HEK293 (cell line): ENCODE measurements around the gene CTIF.

Source experiments
- CTCF ChIA-PET: fragments of 350-600 bp; formaldehyde crosslinking; extraction: SDS; loops from one replicate; lab custom pipeline; 2021; ENCODE audit warnings: antibody characterized with exemption; lab: Yijun Ruan, JAX
- POLR2A ChIA-PET: fragments of 300-600 bp; formaldehyde crosslinking; extraction: SDS; loops from one replicate; lab custom pipeline; 2020; ENCODE audit warnings: antibody characterized with exemption, inconsistent platforms; lab: Yijun Ruan, JAX
- H3K27ac ChIP-seq: fragments of 200-500 bp; sonication (Bioruptor generic); 2 replicates; pipeline ENCODE4 v1.5.1; 2014; ENCODE audit warnings: low read depth, low read length, control low read depth, inconsistent platforms; ENCODE audit errors: extremely low read depth
- H3K36me3 ChIP-seq, 2 experiments: fragments of 200-500 bp in 1 of 2; sonication (Bioruptor generic) in 1 of 2; 1 replicate in 1 of 2; 2 replicates in 1 of 2; pipeline ENCODE4 v1.5.1; 2014 to 2017; ENCODE audit warnings: inconsistent platforms in 2 of 2, low read length in 2 of 2; ENCODE audit not compliant: control insufficient read depth in 2 of 2, insufficient read depth in 1 of 2
- H3K4me1 ChIP-seq: fragments of 200-500 bp; sonication (Bioruptor generic); 2 replicates; pipeline ENCODE4 v1.5.1; 2014; ENCODE audit warnings: mild to moderate bottlenecking, low read length, inconsistent platforms; ENCODE audit not compliant: control insufficient read depth, insufficient read depth
- H3K4me3 ChIP-seq: 2 replicates; pipeline ENCODE4 v1.5.1; 2011; ENCODE audit warnings: low read depth, mild to moderate bottlenecking, control low read depth, low read length, moderate library complexity
- H3K9me3 ChIP-seq: fragments of 200-500 bp; sonication (Bioruptor generic); 2 replicates; pipeline ENCODE4 v1.5.1; 2014; ENCODE audit warnings: low read depth, low read length, inconsistent platforms; ENCODE audit not compliant: control insufficient read depth, insufficient read depth
- EGR2 ChIP-seq: fragments of 450-650 bp; formaldehyde crosslinking; IDR thresholded peaks from 2 replicates; pipeline ENCODE4 v1.5.1; 2016; ENCODE audit warnings: low read depth, missing biosample characterization, missing genetic modification characterization
- GLI2 ChIP-seq: fragments of 450-650 bp; formaldehyde crosslinking; IDR thresholded peaks from 2 replicates; pipeline ENCODE4; 2017; ENCODE audit warnings: missing biosample characterization, missing genetic modification characterization, low read depth, borderline replicate concordance
- OSR2 ChIP-seq: fragments of 450-650 bp; formaldehyde crosslinking; IDR thresholded peaks from 2 replicates; pipeline ENCODE4 v1.5.1; 2016; ENCODE audit warnings: missing biosample characterization, missing genetic modification characterization
- ZFHX2 ChIP-seq: fragments of 450-650 bp; formaldehyde crosslinking; conservative IDR thresholded peaks from 2 replicates; pipeline ENCODE4 v1.5.1; 2016; ENCODE audit warnings: missing biosample characterization, missing genetic modification characterization
- ZNF132 ChIP-seq: fragments of 450-650 bp; formaldehyde crosslinking; IDR thresholded peaks from 2 replicates; pipeline ENCODE4 v1.5.1; 2017; ENCODE audit warnings: missing biosample characterization, missing genetic modification characterization, borderline replicate concordance
- ZNF155 ChIP-seq: fragments of 450-650 bp; formaldehyde crosslinking; IDR thresholded peaks from 2 replicates; pipeline ENCODE4 v1.5.1; 2016; ENCODE audit warnings: missing biosample characterization, missing genetic modification characterization
- ZNF16 ChIP-seq: fragments of 450-650 bp; formaldehyde crosslinking; IDR thresholded peaks from 2 replicates; pipeline ENCODE4 v1.5.1; 2016; ENCODE audit warnings: low read depth, missing biosample characterization, missing genetic modification characterization
- ZNF404 ChIP-seq: fragments of 450-650 bp; formaldehyde crosslinking; IDR thresholded peaks from 2 replicates; pipeline ENCODE4 v1.5.1; 2017; ENCODE audit warnings: missing biosample characterization, missing genetic modification characterization
- ZNF48 ChIP-seq: fragments of 450-650 bp; formaldehyde crosslinking; IDR thresholded peaks from 2 replicates; pipeline ENCODE4 v1.5.1; 2016; ENCODE audit warnings: missing biosample characterization, missing genetic modification characterization
- ZNF571 ChIP-seq: fragments of 450-650 bp; formaldehyde crosslinking; IDR thresholded peaks from 2 replicates; pipeline ENCODE4 v1.5.0; 2017; ENCODE audit warnings: missing biosample characterization, missing genetic modification characterization
- ZNF626 ChIP-seq: fragments of 450-650 bp; sonication (Bioruptor Pico); formaldehyde crosslinking; IDR thresholded peaks from 2 replicates; pipeline ENCODE4 v1.5.1; 2018; ENCODE audit warnings: missing biosample characterization, missing genetic modification characterization, inconsistent platforms
- ZNF654 ChIP-seq: fragments of 450-650 bp; formaldehyde crosslinking; IDR thresholded peaks from 2 replicates; pipeline ENCODE4 v1.5.1; 2016; ENCODE audit warnings: low read depth, missing biosample characterization, missing genetic modification characterization
- ZNF664 ChIP-seq: fragments of 450-650 bp; formaldehyde crosslinking; IDR thresholded peaks from 2 replicates; pipeline ENCODE4 v1.5.1; 2016; ENCODE audit warnings: missing biosample characterization, missing genetic modification characterization
- TF ChIP-seq, protein P1 (sequence below): fragments of 450-650 bp; formaldehyde crosslinking; IDR thresholded peaks from 2 replicates; pipeline ENCODE4 v1.5.1; 2016; ENCODE audit warnings: missing biosample characterization, missing genetic modification characterization
- TF ChIP-seq, protein P2 (sequence below): fragments of 450-650 bp; formaldehyde crosslinking; IDR thresholded peaks from 2 replicates; pipeline ENCODE4 v1.5.1; 2016; ENCODE audit warnings: missing biosample characterization, missing genetic modification characterization, borderline replicate concordance
- TF ChIP-seq, protein P3 (sequence below): fragments of 450-650 bp; formaldehyde crosslinking; IDR thresholded peaks from 2 replicates; pipeline ENCODE4 v1.5.1; 2016; ENCODE audit warnings: missing biosample characterization, missing genetic modification characterization
- TF ChIP-seq, protein P4 (sequence below): fragments of 450-650 bp; formaldehyde crosslinking; IDR thresholded peaks from 2 replicates; pipeline ENCODE4 v1.5.1; 2017; ENCODE audit warnings: missing biosample characterization, missing genetic modification characterization
- TF ChIP-seq, protein P5 (sequence below): fragments of 450-650 bp; formaldehyde crosslinking; IDR thresholded peaks from 2 replicates; pipeline ENCODE4 v1.5.1; 2017; ENCODE audit warnings: missing biosample characterization, missing genetic modification characterization

Gene CTIF

DNA sequence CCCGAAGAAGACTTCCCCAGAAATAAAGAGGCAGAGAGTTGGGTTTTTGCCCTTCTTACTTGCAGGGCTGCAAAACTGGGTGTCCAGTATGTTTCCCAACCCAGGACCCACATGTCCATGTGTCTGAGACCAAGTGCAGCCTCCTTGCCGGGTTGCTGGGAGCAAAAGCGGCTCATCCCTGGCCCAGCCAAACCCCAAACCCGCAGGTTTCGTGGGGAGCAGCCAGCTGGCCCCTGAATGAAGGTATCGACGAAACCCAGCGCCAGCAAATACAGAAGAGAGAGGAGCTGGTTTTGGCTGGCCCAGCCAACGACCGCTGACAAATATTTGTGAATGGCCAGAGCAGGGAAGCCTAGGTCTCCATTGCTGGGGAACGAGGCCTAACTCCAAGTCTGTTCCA lies 214.9 kb downstream of the CTIF start:
- POLR2A ChIA-PET = no interaction called here
- H3K27ac ChIP-seq = no peak overlapping the region
- H3K9me3 ChIP-seq = no peaks in the 10 kb centered on the region
- no peaks in the 10 kb centered on the region for H3K36me3 ChIP-seq
- CTCF ChIA-PET = no interaction called here
- H3K4me1 ChIP-seq = no peaks in the 10 kb centered on the region
- no peak overlapping the region for H3K4me3 ChIP-seq
- no peak for TF ChIP-seq OSR2
- TF ChIP-seq GLI2 (tag by site-specific recombination) = no peak
- TF ChIP-seq, protein P1, sequence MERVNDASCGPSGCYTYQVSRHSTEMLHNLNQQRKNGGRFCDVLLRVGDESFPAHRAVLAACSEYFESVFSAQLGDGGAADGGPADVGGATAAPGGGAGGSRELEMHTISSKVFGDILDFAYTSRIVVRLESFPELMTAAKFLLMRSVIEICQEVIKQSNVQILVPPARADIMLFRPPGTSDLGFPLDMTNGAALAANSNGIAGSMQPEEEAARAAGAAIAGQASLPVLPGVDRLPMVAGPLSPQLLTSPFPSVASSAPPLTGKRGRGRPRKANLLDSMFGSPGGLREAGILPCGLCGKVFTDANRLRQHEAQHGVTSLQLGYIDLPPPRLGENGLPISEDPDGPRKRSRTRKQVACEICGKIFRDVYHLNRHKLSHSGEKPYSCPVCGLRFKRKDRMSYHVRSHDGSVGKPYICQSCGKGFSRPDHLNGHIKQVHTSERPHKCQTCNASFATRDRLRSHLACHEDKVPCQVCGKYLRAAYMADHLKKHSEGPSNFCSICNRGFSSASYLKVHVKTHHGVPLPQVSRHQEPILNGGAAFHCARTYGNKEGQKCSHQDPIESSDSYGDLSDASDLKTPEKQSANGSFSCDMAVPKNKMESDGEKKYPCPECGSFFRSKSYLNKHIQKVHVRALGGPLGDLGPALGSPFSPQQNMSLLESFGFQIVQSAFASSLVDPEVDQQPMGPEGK (tag by site-specific recombination) = no peak
- TF ChIP-seq, protein P2, sequence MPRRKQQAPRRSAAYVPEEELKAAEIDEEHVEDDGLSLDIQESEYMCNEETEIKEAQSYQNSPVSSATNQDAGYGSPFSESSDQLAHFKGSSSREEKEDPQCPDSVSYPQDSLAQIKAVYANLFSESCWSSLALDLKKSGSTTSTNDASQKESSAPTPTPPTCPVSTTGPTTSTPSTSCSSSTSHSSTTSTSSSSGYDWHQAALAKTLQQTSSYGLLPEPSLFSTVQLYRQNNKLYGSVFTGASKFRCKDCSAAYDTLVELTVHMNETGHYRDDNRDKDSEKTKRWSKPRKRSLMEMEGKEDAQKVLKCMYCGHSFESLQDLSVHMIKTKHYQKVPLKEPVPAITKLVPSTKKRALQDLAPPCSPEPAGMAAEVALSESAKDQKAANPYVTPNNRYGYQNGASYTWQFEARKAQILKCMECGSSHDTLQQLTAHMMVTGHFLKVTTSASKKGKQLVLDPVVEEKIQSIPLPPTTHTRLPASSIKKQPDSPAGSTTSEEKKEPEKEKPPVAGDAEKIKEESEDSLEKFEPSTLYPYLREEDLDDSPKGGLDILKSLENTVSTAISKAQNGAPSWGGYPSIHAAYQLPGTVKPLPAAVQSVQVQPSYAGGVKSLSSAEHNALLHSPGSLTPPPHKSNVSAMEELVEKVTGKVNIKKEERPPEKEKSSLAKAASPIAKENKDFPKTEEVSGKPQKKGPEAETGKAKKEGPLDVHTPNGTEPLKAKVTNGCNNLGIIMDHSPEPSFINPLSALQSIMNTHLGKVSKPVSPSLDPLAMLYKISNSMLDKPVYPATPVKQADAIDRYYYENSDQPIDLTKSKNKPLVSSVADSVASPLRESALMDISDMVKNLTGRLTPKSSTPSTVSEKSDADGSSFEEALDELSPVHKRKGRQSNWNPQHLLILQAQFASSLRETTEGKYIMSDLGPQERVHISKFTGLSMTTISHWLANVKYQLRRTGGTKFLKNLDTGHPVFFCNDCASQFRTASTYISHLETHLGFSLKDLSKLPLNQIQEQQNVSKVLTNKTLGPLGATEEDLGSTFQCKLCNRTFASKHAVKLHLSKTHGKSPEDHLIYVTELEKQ (tag by site-specific recombination) = no peak
- TF ChIP-seq ZNF664 (tag by site-specific recombination) = no peak
- no peak for TF ChIP-seq ZNF132 (tag by site-specific recombination)
- TF ChIP-seq, protein P3, sequence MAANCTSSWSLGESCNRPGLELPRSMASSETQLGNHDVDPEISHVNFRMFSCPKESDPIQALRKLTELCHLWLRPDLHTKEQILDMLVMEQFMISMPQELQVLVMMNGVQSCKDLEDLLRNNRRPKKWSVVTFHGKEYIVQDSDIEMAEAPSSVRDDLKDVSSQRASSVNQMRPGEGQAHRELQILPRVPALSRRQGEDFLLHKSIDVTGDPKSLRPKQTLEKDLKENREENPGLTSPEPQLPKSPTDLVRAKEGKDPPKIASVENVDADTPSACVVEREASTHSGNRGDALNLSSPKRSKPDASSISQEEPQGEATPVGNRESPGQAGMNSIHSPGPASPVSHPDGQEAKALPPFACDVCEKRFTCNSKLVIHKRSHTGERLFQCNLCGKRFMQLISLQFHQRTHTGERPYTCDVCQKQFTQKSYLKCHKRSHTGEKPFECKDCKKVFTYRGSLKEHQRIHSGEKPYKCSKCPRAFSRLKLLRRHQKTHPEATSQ (tag by site-specific recombination) = no peak
- no peak for TF ChIP-seq ZNF155
- no peak for TF ChIP-seq ZNF404 (tag by site-specific recombination)

DNA sequence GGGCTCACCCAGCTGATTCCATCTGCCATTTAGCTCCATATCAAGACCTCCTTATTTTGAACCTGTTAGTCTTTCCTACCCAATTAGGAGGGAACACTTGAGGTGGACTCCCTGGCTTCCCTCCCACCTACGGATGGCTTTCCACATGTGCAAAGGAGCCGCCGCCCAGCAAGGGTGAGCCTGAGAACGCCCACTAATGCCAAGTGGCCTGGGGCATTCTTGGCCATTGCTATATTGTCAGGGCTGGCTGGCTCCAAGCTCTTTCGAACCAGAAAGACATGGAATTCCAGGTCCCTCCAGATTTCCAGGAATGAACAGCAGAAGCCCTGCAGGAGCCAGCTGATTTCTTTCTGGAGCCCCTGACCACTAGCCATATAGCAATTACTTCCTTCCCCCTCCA lies 215.7 kb downstream of the CTIF start:
- Histone ChIP-seq H3K36me3 (no peaks in the 10 kb centered on the region), H3K9me3 (no peaks in the 10 kb centered on the region), H3K4me3 (no peak overlapping the region), H3K27ac (no peak overlapping the region), H3K4me1 (no peaks in the 10 kb centered on the region)
- POLR2A ChIA-PET = no interaction called here
- CTCF ChIA-PET = interaction anchor here (0.7 to 1.0 kb wide), 3 partner anchors 22 to 1365 kb away, joined by 3 to 4 read pairs (median 3); no protein-coding TSS in a partner anchor
- TF ChIP-seq ZFHX2 (tag by site-specific recombination) = peak; percentile 77
- peak; percentile 64 for TF ChIP-seq EGR2
- no peak for TF ChIP-seq ZNF571 (tag by site-specific recombination)

DNA sequence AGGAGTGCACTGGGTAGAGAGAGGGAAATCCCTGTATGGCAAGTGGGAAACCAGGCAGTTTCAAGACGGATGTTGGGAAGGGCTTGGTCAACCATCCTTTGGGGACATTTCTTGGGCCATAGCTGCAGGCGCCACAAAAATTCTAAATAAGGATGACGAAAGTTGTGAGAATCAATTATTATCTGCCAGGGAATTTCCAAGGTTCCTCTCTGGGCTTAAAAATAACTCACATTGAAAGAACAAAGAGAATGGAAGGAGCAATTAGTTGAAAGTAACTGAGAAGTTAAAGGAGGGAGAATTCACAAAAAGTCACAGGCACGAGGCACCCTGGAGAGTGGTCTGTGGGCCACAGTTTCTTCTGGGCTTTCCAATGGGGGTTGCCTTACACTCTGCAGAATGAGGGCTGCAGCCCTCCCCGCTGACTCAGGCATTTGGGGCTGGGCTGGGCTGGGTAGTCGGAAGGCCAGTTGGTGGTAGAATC lies 216.2 kb downstream of the CTIF start:
- CTCF ChIA-PET = interaction anchor here (0.7 to 1.0 kb wide), 3 partner anchors 22 to 1364 kb away, joined by 3 to 4 read pairs (median 3); no protein-coding TSS in a partner anchor
- TF ChIP-seq ZNF654 (tag by site-specific recombination) = no peak
- TF ChIP-seq, protein P4, sequence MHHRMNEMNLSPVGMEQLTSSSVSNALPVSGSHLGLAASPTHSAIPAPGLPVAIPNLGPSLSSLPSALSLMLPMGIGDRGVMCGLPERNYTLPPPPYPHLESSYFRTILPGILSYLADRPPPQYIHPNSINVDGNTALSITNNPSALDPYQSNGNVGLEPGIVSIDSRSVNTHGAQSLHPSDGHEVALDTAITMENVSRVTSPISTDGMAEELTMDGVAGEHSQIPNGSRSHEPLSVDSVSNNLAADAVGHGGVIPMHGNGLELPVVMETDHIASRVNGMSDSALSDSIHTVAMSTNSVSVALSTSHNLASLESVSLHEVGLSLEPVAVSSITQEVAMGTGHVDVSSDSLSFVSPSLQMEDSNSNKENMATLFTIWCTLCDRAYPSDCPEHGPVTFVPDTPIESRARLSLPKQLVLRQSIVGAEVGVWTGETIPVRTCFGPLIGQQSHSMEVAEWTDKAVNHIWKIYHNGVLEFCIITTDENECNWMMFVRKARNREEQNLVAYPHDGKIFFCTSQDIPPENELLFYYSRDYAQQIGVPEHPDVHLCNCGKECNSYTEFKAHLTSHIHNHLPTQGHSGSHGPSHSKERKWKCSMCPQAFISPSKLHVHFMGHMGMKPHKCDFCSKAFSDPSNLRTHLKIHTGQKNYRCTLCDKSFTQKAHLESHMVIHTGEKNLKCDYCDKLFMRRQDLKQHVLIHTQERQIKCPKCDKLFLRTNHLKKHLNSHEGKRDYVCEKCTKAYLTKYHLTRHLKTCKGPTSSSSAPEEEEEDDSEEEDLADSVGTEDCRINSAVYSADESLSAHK = no peak
- TF ChIP-seq, protein P5, sequence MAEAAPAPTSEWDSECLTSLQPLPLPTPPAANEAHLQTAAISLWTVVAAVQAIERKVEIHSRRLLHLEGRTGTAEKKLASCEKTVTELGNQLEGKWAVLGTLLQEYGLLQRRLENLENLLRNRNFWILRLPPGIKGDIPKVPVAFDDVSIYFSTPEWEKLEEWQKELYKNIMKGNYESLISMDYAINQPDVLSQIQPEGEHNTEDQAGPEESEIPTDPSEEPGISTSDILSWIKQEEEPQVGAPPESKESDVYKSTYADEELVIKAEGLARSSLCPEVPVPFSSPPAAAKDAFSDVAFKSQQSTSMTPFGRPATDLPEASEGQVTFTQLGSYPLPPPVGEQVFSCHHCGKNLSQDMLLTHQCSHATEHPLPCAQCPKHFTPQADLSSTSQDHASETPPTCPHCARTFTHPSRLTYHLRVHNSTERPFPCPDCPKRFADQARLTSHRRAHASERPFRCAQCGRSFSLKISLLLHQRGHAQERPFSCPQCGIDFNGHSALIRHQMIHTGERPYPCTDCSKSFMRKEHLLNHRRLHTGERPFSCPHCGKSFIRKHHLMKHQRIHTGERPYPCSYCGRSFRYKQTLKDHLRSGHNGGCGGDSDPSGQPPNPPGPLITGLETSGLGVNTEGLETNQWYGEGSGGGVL (tag by site-specific recombination) = no peak
- TF ChIP-seq ZNF48 (tag by site-specific recombination) = no peak
- TF ChIP-seq ZNF16 = no peak
- TF ChIP-seq ZNF626 (tag by site-specific recombination) = no peak

More for the DNA sequence above, 216.2 kb downstream of the CTIF start:
- H3K9me3 ChIP-seq = no peaks in the 10 kb centered on the region
- H3K4me3 ChIP-seq = no peak overlapping the region
- no peaks in the 10 kb centered on the region for H3K36me3 ChIP-seq
- POLR2A ChIA-PET = no interaction called here
- H3K27ac ChIP-seq = no peak overlapping the region
- H3K4me1 ChIP-seq = no peaks in the 10 kb centered on the region
